Measurements from ENCODE around the gene MOGAT3.

The MOGAT3 gene

DNA sequence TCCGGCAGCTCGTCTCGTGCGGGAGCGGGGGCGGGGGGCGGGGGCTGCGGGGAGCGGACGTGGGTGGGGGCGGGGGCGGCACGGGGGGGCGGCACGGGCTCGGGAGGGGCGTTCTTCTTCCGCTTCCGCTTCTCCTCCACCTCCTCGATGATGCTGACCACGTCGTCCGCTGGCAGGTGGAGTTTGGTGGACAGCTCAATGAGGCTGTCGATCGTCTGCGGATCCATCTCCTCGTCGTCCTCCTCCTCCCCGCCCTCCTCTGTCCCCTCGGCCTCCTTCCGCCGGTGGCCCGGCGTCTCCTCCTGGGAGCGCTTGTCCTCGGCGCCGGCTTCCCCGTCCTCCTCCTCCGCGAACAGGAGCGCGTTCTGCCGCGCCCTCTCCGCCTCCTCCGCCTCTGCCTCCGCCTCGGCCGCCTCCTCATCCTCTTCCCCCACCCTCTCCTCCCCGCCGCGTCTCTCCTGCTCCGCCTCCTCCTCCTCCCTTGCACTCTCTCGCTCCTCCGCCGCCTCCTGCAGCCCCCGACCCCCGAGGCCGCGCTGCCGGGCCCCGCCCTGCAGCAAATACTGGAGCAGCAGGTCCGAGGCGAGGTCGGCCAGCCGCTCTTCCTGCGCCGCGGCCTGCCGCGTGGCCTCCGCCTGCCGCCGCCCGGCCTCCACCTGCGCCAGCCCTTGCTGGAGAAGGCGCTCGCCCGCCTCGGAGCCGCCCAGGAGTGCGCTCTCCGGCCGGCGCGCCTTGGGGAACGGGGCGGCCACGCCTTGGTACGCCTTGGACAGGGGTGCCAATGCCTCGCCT, 37.4 kb downstream of the MOGAT3 start:
- peaks cover 33% of the 10 kb centered on the region for H3K27me3 ChIP-seq (ENCODE audit: insufficient read depth, low read depth)
- H3K36me3 ChIP-seq (ENCODE audit: insufficient read depth), result no peaks in the 10 kb centered on the region
- H3K4me2 ChIP-seq, result no peak overlapping the region
- H3K4me1 ChIP-seq (ENCODE audit: low read depth, poor library complexity, severe bottlenecking), result peaks cover 11% of the 10 kb centered on the region
- H3K79me2 ChIP-seq (ENCODE audit: insufficient read depth, low read depth), result no peaks in the 10 kb centered on the region
- H4K20me1 ChIP-seq (ENCODE audit: insufficient read depth), result no peaks in the 10 kb centered on the region
- no peak overlapping the region for H2AFZ ChIP-seq (ENCODE audit: low read depth)
- no peak overlapping the region for H3K4me3 ChIP-seq (IDR thresholded peaks at IDR 0.05; ENCODE audit: insufficient read depth, low read depth, low read length)
- H3K27ac ChIP-seq, result no peak overlapping the region
- TF ChIP-seq CTCF (conservative IDR thresholded peaks at IDR 0.05; ENCODE audit: low read depth, low read length), result no peak
- H3K9ac ChIP-seq, result no peak overlapping the region

DNA sequence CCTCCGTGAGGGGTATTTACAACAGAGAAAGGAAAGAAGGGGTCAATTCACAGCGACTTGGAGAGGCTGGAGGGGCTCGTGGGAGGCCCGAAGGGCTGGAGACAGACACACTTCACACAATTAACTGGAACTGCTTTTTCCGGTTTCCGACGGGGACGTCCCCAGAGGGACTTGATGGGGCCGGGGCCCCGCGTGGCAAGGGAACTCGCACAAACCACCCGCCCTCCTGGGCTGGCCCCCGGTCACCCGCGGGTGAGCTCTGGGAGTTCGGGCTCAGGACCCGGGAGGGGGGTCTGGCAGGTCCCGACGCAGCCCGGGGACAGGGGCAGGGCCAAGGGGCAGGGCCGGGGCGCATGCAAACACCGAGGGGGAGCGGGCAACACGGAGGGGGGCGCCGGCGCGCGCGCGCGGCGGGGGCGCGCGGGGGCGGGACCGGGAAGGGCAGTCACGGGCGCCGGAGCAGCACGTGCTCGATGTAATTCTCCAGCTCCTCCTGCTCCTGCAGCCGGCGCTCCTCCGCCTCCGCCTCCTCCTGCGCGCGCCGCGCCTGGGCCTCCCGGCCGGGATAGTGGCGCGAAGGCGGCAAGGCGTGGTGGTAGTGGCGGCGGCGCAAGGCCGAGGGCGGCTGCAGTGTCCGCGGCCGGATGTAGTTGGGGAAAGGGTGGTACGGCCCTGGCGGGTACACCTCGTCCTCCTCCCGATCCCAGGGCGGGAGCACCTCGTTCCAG, 38.1 kb downstream of the MOGAT3 start:
- peaks cover 25% of the 10 kb centered on the region for H3K27me3 ChIP-seq (ENCODE audit: insufficient read depth, low read depth)
- H3K27ac ChIP-seq, result no peak overlapping the region
- H3K4me3 ChIP-seq (IDR thresholded peaks at IDR 0.05; ENCODE audit: insufficient read depth, low read depth, low read length), result no peak overlapping the region
- no peaks in the 10 kb centered on the region for H3K79me2 ChIP-seq (ENCODE audit: insufficient read depth, low read depth)
- no peaks in the 10 kb centered on the region for H3K36me3 ChIP-seq (ENCODE audit: insufficient read depth)
- peaks cover 11% of the 10 kb centered on the region for H3K4me1 ChIP-seq (ENCODE audit: low read depth, poor library complexity, severe bottlenecking)
- TF ChIP-seq CTCF (conservative IDR thresholded peaks at IDR 0.05; ENCODE audit: low read depth, low read length), result no peak
- H3K4me2 ChIP-seq, result no peak overlapping the region
- H4K20me1 ChIP-seq (ENCODE audit: insufficient read depth), result no peaks in the 10 kb centered on the region
- no peak overlapping the region for H3K9ac ChIP-seq
- no peak overlapping the region for H2AFZ ChIP-seq (ENCODE audit: low read depth)

- H3K27me3 ChIP-seq (ENCODE audit: insufficient read depth, low read depth), result peaks cover 17% of the 10 kb centered on the region
- no peak overlapping the region for H3K27ac ChIP-seq
- H3K4me2 ChIP-seq, result no peak overlapping the region
- no peak overlapping the region for H3K4me3 ChIP-seq (IDR thresholded peaks at IDR 0.05; ENCODE audit: insufficient read depth, low read depth, low read length)
- H2AFZ ChIP-seq (ENCODE audit: low read depth), result no peak overlapping the region
- H3K79me2 ChIP-seq (ENCODE audit: insufficient read depth, low read depth), result no peaks in the 10 kb centered on the region
- peaks cover 11% of the 10 kb centered on the region for H3K4me1 ChIP-seq (ENCODE audit: low read depth, poor library complexity, severe bottlenecking)
- no peaks in the 10 kb centered on the region for H4K20me1 ChIP-seq (ENCODE audit: insufficient read depth)
- H3K9ac ChIP-seq, result no peak overlapping the region
- no peak for TF ChIP-seq CTCF (conservative IDR thresholded peaks at IDR 0.05; ENCODE audit: low read depth, low read length)
- H3K36me3 ChIP-seq (ENCODE audit: insufficient read depth), result no peaks in the 10 kb centered on the region
Measured at GRCh38 chr7:101161692-101162471, 39.0 kb downstream of the MOGAT3 start.

DNA sequence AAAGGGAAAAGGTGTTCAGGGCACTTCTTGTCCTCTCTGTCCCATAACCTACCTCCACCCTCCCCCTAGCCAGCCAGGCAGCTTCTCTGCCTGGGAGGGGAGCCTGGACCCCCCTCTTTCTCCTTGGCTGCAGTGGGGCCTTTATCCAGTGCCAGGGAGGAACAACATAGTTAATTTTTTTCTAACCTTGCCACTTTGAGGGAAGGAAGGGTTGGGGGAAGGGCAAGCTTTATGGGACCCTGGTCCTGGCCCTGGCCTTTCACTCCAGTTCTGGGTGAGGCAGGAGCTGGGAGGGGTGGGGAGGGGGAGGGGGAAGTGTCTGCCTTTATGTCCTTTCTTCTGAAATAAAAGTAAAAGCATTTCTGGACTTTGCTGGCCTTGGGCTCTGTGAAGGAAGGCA, 39.9 kb downstream of the MOGAT3 start:
- Histone ChIP-seq H3K79me2 (ENCODE audit: insufficient read depth, low read depth) (no peaks in the 10 kb centered on the region), H3K27me3 (ENCODE audit: insufficient read depth, low read depth) (peaks cover 10% of the 10 kb centered on the region; the same call in 1 of the 2 replicates), H3K27ac (no peak overlapping the region), H3K36me3 (ENCODE audit: insufficient read depth) (no peaks in the 10 kb centered on the region), H3K4me1 (ENCODE audit: low read depth, poor library complexity, severe bottlenecking) (peaks cover 9% of the 10 kb centered on the region), H3K4me2 (no peak overlapping the region), H3K4me3 (IDR thresholded peaks at IDR 0.05; ENCODE audit: insufficient read depth, low read depth, low read length) (no peak overlapping the region), H4K20me1 (ENCODE audit: insufficient read depth) (no peaks in the 10 kb centered on the region), H2AFZ (ENCODE audit: low read depth) (no peak overlapping the region), H3K9ac (no peak overlapping the region)
- no peak for TF ChIP-seq CTCF (conservative IDR thresholded peaks at IDR 0.05; ENCODE audit: low read depth, low read length)
